HepG2 (cell line): ENCODE data around the gene KCNH6. TPM values are rescaled to one million over a fixed set of nuclear protein-coding genes. Genes with fewer than 3 reads are reported as not detected.

Experiments used
- CC2D1A ChIP-seq: sonication (generic); formaldehyde crosslinking; IDR thresholded peaks from 2 replicates; pipeline ENCODE4 v1.8.1; 2023; ENCODE audit warnings: mild to moderate bottlenecking, missing genetic modification reagents
- CHD2 ChIP-seq: IDR thresholded peaks from 2 replicates; pipeline ENCODE4 v1.6.1; 2011; ENCODE audit warnings: low read depth, low read length, improper control_type of control experiment
- MTF2 ChIP-seq: sonication (generic); formaldehyde crosslinking; IDR thresholded peaks from 2 replicates; pipeline ENCODE4 v1.5.0; 2020; ENCODE audit warnings: missing genetic modification reagents, borderline replicate concordance
- NRL ChIP-seq: sonication (generic); formaldehyde crosslinking; IDR thresholded peaks from 2 replicates; pipeline ENCODE4 v1.5.0; 2020; ENCODE audit warnings: missing genetic modification reagents, mild to moderate bottlenecking, moderate library complexity, borderline replicate concordance
- PLRG1 ChIP-seq: fragments of 450-650 bp; conservative IDR thresholded peaks from 2 replicates; pipeline ENCODE4 v1.6.1; 2016
- PRMT3 ChIP-seq: sonication (generic); formaldehyde crosslinking; IDR thresholded peaks from 2 replicates; pipeline ENCODE4 v1.8.1; 2022; ENCODE audit warnings: low read depth, mild to moderate bottlenecking, moderate library complexity, missing genetic modification reagents, borderline replicate concordance
- SAP130 ChIP-seq: IDR thresholded peaks from 2 replicates; pipeline ENCODE4 v1.6.1; 2016; ENCODE audit warnings: low read depth
- SNRNP70 ChIP-seq: fragments of 200-400 bp; formaldehyde crosslinking; IDR thresholded peaks from 2 replicates; pipeline ENCODE4 v1.6.1; 2017; ENCODE audit warnings: mild to moderate bottlenecking, low read depth, low read length, moderate library complexity
- TRIM24 ChIP-seq: sonication (generic); formaldehyde crosslinking; IDR thresholded peaks from 2 replicates; pipeline ENCODE4 v1.8.0; 2022; ENCODE audit warnings: mild to moderate bottlenecking, missing genetic modification reagents
- ZFX ChIP-seq: sonication (generic); formaldehyde crosslinking; IDR thresholded peaks from 2 replicates; pipeline ENCODE4 v1.4.0; 2020; ENCODE audit warnings: mild to moderate bottlenecking, low read depth, missing genetic modification reagents, moderate library complexity
- ZNF33A ChIP-seq: sonication (generic); formaldehyde crosslinking; IDR thresholded peaks from 2 replicates; pipeline ENCODE4 v1.5.1; 2020; ENCODE audit warnings: missing genetic modification reagents, mild to moderate bottlenecking, moderate library complexity, borderline replicate concordance
- ZNF552 ChIP-seq: sonication (generic); formaldehyde crosslinking; IDR thresholded peaks from 2 replicates; pipeline ENCODE4 v1.9.0; 2022; ENCODE audit warnings: missing genetic modification reagents, mild to moderate bottlenecking, borderline replicate concordance
- ZNF614 ChIP-seq: IDR thresholded peaks from 2 replicates; pipeline ENCODE4 v1.6.1; 2018; ENCODE audit warnings: missing biosample characterization, missing genetic modification reagents, inconsistent platforms, borderline replicate concordance
- ZNF619 ChIP-seq: sonication (generic); formaldehyde crosslinking; IDR thresholded peaks from 2 replicates; pipeline ENCODE4 v1.4.0; 2020; ENCODE audit warnings: mild to moderate bottlenecking, missing genetic modification reagents
- ZNF709 ChIP-seq: sonication (generic); formaldehyde crosslinking; IDR thresholded peaks from 2 replicates; pipeline ENCODE4 v1.5.0; 2020; ENCODE audit warnings: mild to moderate bottlenecking, missing genetic modification reagents
- ZNF746 ChIP-seq: sonication (generic); formaldehyde crosslinking; IDR thresholded peaks from 2 replicates; pipeline ENCODE4 v1.8.0; 2022; ENCODE audit warnings: mild to moderate bottlenecking, missing genetic modification reagents
- ZNF75D ChIP-seq: sonication (generic); formaldehyde crosslinking; IDR thresholded peaks from 2 replicates; pipeline ENCODE4 v1.8.1; 2023; ENCODE audit warnings: missing genetic modification reagents, mild to moderate bottlenecking, borderline replicate concordance
- ZSCAN25 ChIP-seq: sonication (generic); formaldehyde crosslinking; IDR thresholded peaks from 2 replicates; pipeline ENCODE4 v1.8.0; 2022; ENCODE audit warnings: mild to moderate bottlenecking, missing genetic modification reagents
- polyA plus RNA-seq, 8 experiments: library from polyadenylated mRNA; depleted of rRNA in 3 of 8; stranded (reverse) in 7 of 8; unstranded in 1 of 8; fragments of >200 nt; fragmentation: Illumina TruSeq in 4 of 8; extraction: Trizol in 4 of 8; gene quantifications; 2 replicates each; pipeline versions ENCODE4 v1.2.1 to v1.2.3, GENCODE V29; 2011 to 2016; ENCODE audit warnings: low read depth in 4 of 8, missing spikeins in 1 of 8, mixed read lengths in 1 of 8; ENCODE audit not compliant: insufficient read depth in 1 of 8
- total RNA-seq, 5 experiments: library from RNA; depleted of rRNA; stranded (reverse); fragments of >200 nt; fragmentation: Illumina TruSeq; extraction: Trizol; gene quantifications; 2 replicates each; pipeline ENCODE4 v1.2.3, GENCODE V29; 2016; ENCODE audit warnings: low read depth in 1 of 5
- TF ChIP-seq, protein P1 (sequence below): sonication (generic); formaldehyde crosslinking; IDR thresholded peaks from 2 replicates; pipeline ENCODE4 v1.4.0; 2020; ENCODE audit warnings: missing genetic modification reagents, borderline replicate concordance
- TF ChIP-seq, protein P2 (sequence below): sonication (generic); formaldehyde crosslinking; IDR thresholded peaks from 2 replicates; pipeline ENCODE4 v1.4.0; 2020; ENCODE audit warnings: mild to moderate bottlenecking, missing genetic modification reagents
- TF ChIP-seq, protein P3 (sequence below): IDR thresholded peaks from 2 replicates; pipeline ENCODE4 v1.6.1; 2012; ENCODE audit warnings: low read depth, low read length, improper control_type of control experiment

The KCNH6 gene
- total and polyA plus RNA-seq, 2 of the 13 experiments (the other 11 are each of a cell fraction or from before 2014, with no cell fraction given): 0.05 to 0.18 TPM

DNA sequence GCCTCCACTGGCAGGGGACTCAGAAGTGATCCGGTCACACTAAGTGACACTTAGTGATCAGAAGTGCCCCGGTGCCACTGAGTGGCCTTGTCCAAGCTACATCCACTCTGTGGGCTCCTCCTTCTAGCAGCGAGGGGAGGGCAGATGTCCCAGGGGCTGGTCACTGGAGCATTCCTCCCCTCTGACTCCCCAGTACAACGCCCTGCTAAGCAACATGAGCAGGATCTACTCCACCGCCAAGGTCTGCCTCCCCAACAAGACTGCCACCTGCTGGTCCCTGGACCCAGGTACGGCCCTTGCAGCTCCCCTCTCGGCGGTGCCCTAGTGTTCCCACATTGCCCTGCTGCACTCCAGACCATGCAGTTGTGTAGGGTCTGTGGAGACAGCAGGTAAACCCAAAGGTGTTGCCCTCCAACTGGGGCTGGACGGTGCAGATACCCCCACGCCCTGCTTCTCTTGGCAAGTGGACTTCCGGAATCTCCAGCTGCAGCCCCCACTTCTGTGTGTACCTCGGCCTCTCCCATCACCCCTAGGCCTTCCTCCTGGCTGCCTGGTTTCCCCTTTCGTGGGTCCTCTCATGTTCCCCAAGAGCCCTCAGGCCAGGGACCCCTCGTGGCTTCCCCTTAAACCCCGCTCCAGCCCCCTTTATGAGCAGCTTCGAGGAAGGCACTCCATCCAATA is 44.2 kb upstream of the KCNH6 start (continued):
- no peak for TF ChIP-seq TRIM24 (CRISPR knock-in tag)
- TF ChIP-seq ZNF33A (CRISPR knock-in tag): no peak
- TF ChIP-seq ZSCAN25 (CRISPR knock-in tag): 0 out of 2 replicates have a peak, but pooled peaks have one; percentile 63
- peak; percentile 62; the same call in 1 of the 2 replicates for TF ChIP-seq ZNF619 (CRISPR knock-in tag)
- peak; percentile 34; the same call in 1 of the 2 replicates for TF ChIP-seq ZFX (CRISPR knock-in tag)
- TF ChIP-seq ZNF75D (CRISPR knock-in tag): no peak
- TF ChIP-seq CHD2: no peak
- TF ChIP-seq, protein P1, sequence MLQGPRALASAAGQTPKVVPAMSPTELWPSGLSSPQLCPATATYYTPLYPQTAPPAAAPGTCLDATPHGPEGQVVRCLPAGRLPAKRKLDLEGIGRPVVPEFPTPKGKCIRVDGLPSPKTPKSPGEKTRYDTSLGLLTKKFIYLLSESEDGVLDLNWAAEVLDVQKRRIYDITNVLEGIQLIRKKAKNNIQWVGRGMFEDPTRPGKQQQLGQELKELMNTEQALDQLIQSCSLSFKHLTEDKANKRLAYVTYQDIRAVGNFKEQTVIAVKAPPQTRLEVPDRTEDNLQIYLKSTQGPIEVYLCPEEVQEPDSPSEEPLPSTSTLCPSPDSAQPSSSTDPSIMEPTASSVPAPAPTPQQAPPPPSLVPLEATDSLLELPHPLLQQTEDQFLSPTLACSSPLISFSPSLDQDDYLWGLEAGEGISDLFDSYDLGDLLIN (CRISPR knock-in tag): no peak
- TF ChIP-seq PRMT3 (CRISPR knock-in tag): no peak
- no peak for TF ChIP-seq CC2D1A (CRISPR knock-in tag)
- no peak for TF ChIP-seq ZNF746
- peak; percentile 42; the same call in 1 of the 2 replicates for TF ChIP-seq SAP130 (CRISPR knock-in tag)
- TF ChIP-seq MTF2: no peak; the same call in 1 of the 2 replicates
- no peak for TF ChIP-seq SNRNP70
- TF ChIP-seq, protein P2, sequence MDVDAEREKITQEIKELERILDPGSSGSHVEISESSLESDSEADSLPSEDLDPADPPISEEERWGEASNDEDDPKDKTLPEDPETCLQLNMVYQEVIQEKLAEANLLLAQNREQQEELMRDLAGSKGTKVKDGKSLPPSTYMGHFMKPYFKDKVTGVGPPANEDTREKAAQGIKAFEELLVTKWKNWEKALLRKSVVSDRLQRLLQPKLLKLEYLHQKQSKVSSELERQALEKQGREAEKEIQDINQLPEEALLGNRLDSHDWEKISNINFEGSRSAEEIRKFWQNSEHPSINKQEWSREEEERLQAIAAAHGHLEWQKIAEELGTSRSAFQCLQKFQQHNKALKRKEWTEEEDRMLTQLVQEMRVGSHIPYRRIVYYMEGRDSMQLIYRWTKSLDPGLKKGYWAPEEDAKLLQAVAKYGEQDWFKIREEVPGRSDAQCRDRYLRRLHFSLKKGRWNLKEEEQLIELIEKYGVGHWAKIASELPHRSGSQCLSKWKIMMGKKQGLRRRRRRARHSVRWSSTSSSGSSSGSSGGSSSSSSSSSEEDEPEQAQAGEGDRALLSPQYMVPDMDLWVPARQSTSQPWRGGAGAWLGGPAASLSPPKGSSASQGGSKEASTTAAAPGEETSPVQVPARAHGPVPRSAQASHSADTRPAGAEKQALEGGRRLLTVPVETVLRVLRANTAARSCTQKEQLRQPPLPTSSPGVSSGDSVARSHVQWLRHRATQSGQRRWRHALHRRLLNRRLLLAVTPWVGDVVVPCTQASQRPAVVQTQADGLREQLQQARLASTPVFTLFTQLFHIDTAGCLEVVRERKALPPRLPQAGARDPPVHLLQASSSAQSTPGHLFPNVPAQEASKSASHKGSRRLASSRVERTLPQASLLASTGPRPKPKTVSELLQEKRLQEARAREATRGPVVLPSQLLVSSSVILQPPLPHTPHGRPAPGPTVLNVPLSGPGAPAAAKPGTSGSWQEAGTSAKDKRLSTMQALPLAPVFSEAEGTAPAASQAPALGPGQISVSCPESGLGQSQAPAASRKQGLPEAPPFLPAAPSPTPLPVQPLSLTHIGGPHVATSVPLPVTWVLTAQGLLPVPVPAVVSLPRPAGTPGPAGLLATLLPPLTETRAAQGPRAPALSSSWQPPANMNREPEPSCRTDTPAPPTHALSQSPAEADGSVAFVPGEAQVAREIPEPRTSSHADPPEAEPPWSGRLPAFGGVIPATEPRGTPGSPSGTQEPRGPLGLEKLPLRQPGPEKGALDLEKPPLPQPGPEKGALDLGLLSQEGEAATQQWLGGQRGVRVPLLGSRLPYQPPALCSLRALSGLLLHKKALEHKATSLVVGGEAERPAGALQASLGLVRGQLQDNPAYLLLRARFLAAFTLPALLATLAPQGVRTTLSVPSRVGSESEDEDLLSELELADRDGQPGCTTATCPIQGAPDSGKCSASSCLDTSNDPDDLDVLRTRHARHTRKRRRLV: no peak
- TF ChIP-seq ZNF709 (CRISPR knock-in tag): no peak
- peak; percentile 55; the same call in 1 of the 2 replicates for TF ChIP-seq ZNF614 (CRISPR knock-in tag)
- peak; percentile 59; the same call in 1 of the 2 replicates for TF ChIP-seq NRL (CRISPR knock-in tag)
- TF ChIP-seq, protein P3, sequence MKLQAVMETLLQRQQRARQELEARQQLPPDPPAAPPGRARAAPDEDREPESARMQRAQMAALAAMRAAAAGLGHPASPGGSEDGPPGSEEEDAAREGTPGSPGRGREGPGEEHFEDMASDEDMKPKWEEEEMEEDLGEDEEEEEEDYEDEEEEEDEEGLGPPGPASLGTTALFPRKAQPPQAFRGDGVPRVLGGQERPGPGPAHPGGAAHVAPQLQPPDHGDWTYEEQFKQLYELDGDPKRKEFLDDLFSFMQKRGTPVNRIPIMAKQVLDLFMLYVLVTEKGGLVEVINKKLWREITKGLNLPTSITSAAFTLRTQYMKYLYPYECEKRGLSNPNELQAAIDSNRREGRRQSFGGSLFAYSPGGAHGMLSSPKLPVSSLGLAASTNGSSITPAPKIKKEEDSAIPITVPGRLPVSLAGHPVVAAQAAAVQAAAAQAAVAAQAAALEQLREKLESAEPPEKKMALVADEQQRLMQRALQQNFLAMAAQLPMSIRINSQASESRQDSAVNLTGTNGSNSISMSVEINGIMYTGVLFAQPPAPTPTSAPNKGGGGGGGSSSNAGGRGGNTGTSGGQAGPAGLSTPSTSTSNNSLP: no peak
- no peak for TF ChIP-seq PLRG1
- TF ChIP-seq ZNF552 (CRISPR knock-in tag): no peak
